HS-27A (cell line): Measurements from ENCODE around the gene SPRY1.

ENCODE experiments used
- DNase-seq: peaks from one replicate; pipeline ENCODE4 v3.0.0-alpha.2; 2012; ENCODE audit warnings: low read depth, missing footprints

SPRY1 gene

GRCh38 chr4:123409334-123409733, 12.7 kb downstream of the SPRY1 start:
- no peak for DNase-seq

GRCh38 chr4:123411514-123411913, 14.9 kb downstream of the SPRY1 start:
- DNase-seq, result no peak

DNA sequence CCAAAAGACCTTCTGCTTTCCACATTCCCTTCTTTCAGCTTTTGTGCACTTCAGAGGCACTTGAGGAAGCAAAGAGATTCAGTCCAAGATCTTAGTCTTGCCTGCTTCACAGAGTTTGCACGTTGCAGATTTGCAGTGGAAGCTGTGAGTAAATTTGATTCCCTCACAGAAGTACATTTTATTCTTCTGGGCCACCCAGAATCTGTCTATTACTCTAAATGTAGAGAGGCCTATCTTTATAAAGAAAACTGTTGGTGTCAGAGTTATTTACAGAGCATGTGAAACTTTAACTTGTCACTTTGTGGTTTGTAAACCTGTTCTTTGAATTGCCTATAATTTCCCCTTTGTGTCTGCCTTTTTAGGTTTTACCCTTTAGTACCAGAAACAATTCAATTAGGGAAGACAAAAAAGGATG, 15.5 kb downstream of the SPRY1 start:
- DNase-seq, result no peak

DNA sequence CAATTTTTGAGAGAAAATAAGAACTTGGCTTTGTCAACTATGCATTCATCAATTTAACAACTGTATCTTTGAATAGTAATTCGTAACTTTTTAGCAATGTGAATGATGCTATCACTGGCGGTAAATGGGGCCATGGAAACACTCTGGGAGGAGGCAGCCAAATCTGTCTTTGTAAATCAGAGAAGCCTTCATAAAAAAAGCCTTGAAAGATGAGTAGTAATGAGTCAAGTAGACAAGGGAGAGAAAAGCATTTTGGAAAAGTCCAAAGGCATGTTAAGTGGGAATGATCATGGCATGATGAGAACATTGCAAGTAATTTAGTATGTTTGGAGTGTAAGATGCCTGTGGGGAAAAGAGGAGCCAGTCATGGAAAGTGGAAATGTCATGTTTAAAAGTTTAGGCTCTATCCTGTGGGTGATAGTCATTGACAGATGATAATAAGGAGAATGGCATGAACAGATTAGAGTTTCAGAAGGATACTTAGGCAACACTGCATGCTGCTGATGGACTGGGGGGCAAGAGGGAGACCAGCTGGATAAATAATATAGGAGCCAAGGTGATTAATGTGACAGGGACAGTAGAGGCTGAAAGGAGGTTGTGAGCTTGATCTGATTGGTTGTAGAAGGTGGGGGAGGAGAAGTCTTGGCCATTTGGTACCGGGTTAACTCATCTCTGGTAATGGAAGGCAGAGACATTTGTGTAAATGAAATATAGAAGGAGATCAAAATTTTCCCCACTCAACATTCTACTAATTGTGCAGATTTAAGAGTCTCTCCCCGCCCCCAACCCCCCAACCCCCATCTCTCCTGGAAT, 16.3 kb downstream of the SPRY1 start:
- DNase-seq, result no peak

DNA sequence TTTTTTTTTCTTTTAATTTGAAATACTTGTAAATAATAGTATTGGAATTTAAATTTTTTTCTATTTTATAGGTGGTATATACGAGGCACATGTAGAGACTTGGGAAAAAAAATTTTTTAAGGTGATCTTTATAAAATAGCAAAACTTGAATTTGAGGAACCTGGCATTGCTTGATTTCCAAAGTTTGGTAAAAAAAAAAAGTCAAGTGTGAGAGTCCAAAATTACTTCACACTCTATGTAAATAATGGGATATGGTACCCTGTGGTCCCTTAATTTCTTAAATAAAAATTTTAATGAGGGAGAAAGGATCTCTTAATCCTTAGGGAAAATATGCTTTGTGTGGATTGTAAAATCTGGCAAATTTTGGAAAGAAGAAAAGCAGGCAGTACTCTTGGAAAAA, 19.0 kb downstream of the SPRY1 start:
- DNase-seq, result no peak

- no peak for DNase-seq
Observed at GRCh38 chr4:123415977-123416376, 19.4 kb downstream of the SPRY1 start.

- no peak for DNase-seq
Observed at GRCh38 chr4:123417813-123418212, 21.2 kb downstream of the SPRY1 start.

- DNase-seq, result no peak
Observed at GRCh38 chr4:123418351-123418931, 21.8 kb downstream of the SPRY1 start.

- DNase-seq, result no peak
Observed at GRCh38 chr4:123419885-123420755, 23.5 kb downstream of the SPRY1 start.

- no peak for DNase-seq
Observed at GRCh38 chr4:123421227-123421936, 24.8 kb downstream of the SPRY1 start.

DNA sequence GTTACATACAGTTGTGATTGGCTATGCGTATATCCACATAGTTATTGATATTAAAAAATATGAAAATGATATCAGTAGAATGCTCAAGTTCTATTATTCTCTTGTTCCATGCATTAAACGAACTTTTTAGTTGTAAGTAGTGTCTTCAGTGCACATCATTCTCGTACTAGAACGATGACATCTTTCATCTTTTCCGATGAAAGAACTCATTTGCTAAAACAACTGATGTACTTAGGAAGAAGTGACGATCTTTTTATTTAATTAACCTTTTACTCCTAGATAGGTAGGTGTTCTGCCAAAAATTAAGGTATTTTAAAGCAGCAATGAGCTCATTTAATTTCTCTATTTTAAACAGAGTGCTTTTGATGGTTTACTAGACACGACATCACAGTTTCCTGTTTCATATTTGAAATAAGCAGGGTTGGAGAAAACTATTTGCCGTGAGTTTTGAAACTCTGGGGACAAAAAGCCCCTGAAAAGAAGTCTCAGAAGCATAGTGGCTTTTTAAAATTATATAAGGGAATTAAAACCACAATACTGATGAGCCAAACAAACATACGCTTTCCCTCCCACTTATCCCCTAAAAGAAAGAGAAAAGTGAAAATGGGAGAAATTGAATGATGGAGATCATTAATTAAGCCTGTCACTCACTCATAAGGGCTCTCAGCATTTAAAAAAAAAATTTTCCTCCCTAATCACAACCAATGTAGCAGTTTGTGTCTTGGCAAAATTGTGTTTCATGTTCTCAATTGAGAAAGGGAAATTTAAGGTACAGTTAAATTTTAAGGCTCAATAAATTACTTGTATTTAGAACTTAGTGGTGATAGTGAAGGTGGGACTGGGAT, 25.6 kb downstream of the SPRY1 start:
- DNase-seq, result no peak

- no peak for DNase-seq
Observed at GRCh38 chr4:123423819-123424218, 27.2 kb downstream of the SPRY1 start.

- DNase-seq, result no peak
Observed at GRCh38 chr4:123427951-123428350, 31.4 kb downstream of the SPRY1 start.

DNA sequence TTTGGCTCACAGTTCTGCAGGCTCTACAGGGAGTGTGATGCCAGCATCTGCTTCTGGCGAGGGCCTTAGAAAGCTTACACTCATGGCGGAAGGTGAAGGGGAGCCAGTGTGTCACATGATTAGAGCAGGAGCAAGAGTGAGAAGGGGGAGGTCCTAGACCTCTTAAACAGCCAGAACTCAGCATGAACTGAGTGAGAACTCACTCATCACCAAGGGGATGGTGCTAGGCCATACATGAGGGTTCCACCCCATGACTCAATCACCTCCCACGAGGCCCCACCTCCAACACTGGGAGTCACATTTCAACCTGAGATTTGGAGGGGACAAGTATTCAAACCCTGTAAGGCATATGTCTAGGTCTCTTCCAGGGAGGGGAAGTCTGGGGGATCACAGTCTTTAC, 33.4 kb downstream of the SPRY1 start:
- no peak for DNase-seq

- no peak for DNase-seq
Observed at GRCh38 chr4:123430501-123430900, 33.9 kb downstream of the SPRY1 start.

DNA sequence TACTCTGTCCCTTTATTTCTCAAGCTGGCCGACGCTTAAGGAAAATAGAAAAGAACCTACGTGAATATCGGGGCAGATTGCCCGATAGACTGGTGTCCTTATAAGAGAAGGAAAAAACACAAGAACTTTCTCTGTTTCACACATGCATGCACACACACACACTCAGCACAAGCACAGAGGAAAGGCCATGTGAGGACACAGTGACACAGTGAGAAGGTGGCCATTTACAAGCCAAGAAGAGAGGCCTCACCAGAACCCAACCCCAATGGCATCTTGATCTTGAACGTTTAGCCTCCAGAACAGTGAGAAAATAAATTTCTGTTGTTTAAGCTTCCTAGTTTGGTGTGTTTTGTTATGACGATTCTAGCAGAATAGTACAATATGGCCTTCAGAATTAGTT, 37.0 kb downstream of the SPRY1 start:
- no peak for DNase-seq

GRCh38 chr4:123433976-123434375, 37.4 kb downstream of the SPRY1 start:
- DNase-seq, result no peak

DNA sequence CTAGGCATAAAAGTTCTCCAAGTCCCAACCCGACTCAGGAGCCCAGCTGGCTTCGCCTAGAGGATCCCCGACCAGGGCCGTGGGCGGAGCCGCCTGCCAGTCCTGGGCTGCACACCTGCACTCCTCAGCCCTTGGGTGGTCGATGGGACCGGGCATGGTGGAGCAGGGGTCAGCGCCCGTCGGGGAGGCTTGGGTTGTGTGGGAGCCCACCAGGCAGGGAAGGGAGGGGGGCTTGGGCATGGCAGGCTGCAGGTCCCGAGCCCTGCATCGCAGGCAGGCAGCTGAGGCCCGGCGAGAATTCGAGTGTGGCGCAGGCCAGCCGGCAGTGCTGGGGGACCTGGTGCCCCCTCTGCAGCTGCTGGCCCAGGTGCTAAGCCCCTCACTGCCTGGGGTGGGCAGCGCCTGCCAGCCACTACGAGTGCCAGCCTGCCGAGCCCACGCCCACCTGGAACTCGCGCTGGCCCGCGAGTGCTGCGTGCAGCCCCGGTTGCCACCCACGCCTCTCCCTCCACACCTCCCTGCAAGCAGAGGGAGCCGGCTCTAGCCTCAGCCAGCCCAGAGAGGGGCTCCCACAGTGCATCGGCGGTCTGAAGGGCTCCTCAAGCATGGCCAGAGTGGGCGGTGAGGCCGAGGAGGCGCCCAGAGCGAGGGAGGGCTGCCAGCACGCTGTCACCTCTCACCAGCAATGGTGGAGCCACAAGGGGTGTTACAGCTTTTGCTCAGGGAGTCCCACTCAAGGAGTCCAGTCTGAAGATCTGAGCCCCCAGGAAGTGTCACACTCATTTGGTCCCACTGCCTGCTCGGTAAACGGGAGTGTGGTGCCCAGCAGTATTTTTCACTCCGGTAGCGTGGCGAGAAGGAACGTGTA, 38.9 kb downstream of the SPRY1 start:
- DNase-seq, result no peak

DNA sequence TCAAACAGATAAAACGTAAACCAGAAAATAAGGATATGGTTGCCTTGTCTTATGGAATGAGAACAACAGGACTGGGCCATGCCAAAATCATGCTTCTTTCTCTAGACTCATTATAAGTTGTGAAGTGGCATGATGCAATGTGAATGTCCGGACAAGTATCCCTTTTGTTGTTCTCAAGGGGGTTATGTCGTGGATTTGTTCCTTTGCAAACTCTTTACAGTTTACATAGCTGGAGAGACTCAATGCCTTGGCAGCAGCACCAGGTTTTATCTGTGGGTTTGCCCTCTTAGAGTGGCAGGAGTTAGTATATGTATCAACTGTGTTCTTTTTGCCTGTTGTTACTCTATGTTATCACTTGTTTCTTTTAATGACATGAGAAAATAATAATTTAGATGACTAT, 41.4 kb downstream of the SPRY1 start:
- no peak for DNase-seq
